VCaP (cell line): ENCODE measurements around the gene IPMK.

Source experiments
- H3K27ac ChIP-seq: fragments of 450-650 bp; 2 replicates; pipeline ENCODE4 v1.5.1; 2017
- CTCF ChIP-seq: fragments of 450-650 bp; conservative IDR thresholded peaks from 2 replicates; pipeline ENCODE4 v1.5.1; 2017; ENCODE audit warnings: mild to moderate bottlenecking, moderate library complexity

The IPMK gene

GRCh38 chr10:58178811-58179210 is 88.9 kb downstream of the IPMK start:
- H3K27ac ChIP-seq = no peak overlapping the region
- TF ChIP-seq CTCF = no peak

- TF ChIP-seq CTCF = peak; percentile 75
Observed at GRCh38 chr10:58177362-58177947, 90.2 kb downstream of the IPMK start.

GRCh38 chr10:58175990-58176900 is 91.4 kb downstream of the IPMK start:
- TF ChIP-seq CTCF = no peak

More at GRCh38 chr10:58177362-58177947, 90.2 kb downstream of the IPMK start:
- no peak overlapping the region for H3K27ac ChIP-seq

GRCh38 chr10:58174831-58175230 is 92.9 kb downstream of the IPMK start:
- TF ChIP-seq CTCF = no peak
- no peak overlapping the region for H3K27ac ChIP-seq

More at GRCh38 chr10:58175990-58176900, 91.4 kb downstream of the IPMK start:
- H3K27ac ChIP-seq = no peak overlapping the region

- no peak overlapping the region for H3K27ac ChIP-seq
- TF ChIP-seq CTCF = no peak
Observed at GRCh38 chr10:58173391-58173790, 94.3 kb downstream of the IPMK start.

- TF ChIP-seq CTCF = no peak
- no peak overlapping the region for H3K27ac ChIP-seq
Observed at GRCh38 chr10:58171146-58171545, 96.5 kb downstream of the IPMK start.

- H3K27ac ChIP-seq = no peak overlapping the region
- TF ChIP-seq CTCF = no peak
Observed at GRCh38 chr10:58164517-58164916, 103.2 kb downstream of the IPMK start.
